ENCODE measurements around the gene CACNA1S.

CACNA1S gene

DNA sequence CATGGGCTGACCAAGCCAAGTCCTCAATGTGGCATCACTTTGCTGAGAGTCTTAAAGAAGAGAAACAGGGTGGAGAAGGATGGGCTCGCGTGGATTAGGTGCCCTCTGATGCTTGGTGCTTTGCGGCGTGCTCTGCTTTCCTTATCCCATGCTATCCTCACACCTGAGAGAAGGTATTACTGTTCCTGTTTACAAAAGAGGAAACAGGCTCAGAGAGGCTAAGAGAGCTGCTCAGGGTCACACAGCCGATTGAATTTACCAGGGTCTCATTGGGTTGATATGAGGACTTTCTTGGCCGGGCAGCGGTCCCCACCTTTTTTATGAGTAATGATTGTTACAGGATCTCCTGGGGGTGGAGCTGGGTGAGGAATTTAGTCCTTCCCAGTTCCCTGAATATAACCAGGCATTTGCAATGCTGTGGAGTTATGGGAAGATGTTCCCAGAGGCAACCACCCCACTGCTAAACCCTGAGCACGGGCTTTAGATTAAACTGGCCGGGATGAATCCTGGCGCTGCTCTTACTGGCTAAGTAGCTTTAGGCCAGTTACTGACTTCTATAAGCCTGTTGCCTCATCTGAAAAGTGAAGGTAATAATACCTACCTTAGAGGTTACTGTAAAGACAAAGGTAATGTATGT lies 10.2 kb upstream of the CACNA1S start:
- Histone ChIP-seq H3K4me3 (ENCODE audit: low read depth, low read length) (no peak overlapping the region), H3K27me3 (ENCODE audit: insufficient read depth, low read depth, severe bottlenecking) (no peaks in the 10 kb centered on the region), H3K9me3 (ENCODE audit: severe bottlenecking) (no peaks in the 10 kb centered on the region), H3K27ac (no peak overlapping the region), H3K36me3 (no peaks in the 10 kb centered on the region)
- TF ChIP-seq, protein P1, sequence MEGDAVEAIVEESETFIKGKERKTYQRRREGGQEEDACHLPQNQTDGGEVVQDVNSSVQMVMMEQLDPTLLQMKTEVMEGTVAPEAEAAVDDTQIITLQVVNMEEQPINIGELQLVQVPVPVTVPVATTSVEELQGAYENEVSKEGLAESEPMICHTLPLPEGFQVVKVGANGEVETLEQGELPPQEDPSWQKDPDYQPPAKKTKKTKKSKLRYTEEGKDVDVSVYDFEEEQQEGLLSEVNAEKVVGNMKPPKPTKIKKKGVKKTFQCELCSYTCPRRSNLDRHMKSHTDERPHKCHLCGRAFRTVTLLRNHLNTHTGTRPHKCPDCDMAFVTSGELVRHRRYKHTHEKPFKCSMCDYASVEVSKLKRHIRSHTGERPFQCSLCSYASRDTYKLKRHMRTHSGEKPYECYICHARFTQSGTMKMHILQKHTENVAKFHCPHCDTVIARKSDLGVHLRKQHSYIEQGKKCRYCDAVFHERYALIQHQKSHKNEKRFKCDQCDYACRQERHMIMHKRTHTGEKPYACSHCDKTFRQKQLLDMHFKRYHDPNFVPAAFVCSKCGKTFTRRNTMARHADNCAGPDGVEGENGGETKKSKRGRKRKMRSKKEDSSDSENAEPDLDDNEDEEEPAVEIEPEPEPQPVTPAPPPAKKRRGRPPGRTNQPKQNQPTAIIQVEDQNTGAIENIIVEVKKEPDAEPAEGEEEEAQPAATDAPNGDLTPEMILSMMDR (IDR thresholded peaks at IDR 0.05; ENCODE audit: low read depth, low read length), result no peak
- DNase-seq, result peak; percentile 93

DNA sequence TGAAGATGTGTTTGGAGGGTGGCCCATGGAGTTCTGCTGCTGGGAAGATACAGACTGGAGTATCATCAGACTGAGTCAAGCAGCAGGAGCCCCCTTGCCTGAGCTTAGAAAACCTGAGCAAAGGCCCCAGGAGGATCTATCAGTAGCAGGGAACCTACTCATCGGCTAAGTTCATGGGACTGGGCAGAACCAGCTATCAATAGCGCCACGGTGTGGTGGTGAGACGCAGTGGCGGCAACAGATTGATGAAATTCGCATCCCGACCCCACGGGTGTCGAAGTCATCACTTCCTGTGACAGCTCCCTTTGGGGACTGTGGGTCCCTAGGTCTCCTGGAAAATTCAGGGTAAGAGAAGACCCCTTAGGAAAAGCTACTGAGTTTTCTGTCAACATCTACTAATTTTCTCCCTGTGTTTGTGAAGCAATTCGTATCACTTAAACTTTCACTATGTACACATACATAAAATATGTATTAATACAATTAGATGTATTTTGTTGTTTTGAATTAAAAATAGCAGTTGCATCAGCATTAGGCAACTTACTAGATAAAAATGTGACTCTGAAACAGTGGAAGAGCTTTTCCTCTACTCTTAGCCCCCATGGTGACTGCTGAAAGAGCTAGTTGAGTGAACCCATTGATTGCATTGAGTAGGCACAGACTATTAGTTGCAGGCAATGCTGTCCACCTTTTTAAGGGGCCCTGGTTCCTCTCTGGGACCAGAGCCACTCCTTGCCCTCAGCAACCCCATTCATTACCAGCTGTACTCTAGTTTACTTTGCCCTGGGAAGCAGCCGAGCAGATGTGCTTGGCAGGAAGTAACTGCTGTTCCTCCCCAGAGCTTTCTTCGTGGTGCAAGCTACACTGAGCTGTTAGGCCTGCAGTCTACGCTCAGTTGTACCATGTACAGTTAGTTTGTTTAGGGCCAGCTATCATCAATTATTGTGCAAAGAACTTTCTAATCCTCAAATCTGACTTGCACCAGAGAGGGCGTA lies 7.3 kb upstream of the CACNA1S start:
- TF ChIP-seq, protein P1 (IDR thresholded peaks at IDR 0.05; ENCODE audit: low read depth, low read length), result peak; percentile 100
- no peak overlapping the region for H3K27ac ChIP-seq
- no peaks in the 10 kb centered on the region for H3K9me3 ChIP-seq (ENCODE audit: severe bottlenecking)
- no peaks in the 10 kb centered on the region for H3K36me3 ChIP-seq
- no peaks in the 10 kb centered on the region for H3K27me3 ChIP-seq (ENCODE audit: insufficient read depth, low read depth, severe bottlenecking)
- H3K4me3 ChIP-seq (ENCODE audit: low read depth, low read length), result no peak overlapping the region
- DNase-seq, result peak; percentile 91

DNA sequence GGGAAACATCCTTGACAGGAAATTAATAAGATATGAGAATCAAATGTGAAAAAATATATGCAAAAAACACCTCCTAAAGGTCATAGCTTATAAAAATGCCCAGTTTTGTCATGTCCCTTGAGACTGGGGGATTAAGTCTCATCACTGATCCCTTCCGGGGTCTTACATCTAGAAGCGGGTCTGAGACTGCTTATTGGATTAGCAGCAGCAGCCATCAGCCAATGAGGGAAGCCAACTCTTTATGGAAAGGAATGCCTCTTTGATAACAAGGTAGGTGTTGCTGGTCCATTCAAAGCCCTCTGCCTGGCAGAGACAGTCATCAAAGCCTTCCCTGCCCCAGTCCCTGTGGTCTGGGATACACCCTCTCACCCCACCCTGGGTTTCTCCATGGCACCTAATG lies 3.9 kb upstream of the CACNA1S start:
- H3K27me3 ChIP-seq (ENCODE audit: insufficient read depth, low read depth, severe bottlenecking), result no peaks in the 10 kb centered on the region
- H3K4me3 ChIP-seq (ENCODE audit: low read depth, low read length), result no peak overlapping the region
- DNase-seq, result peak; percentile 84
- no peaks in the 10 kb centered on the region for H3K9me3 ChIP-seq (ENCODE audit: severe bottlenecking)
- no peak overlapping the region for H3K27ac ChIP-seq
- TF ChIP-seq, protein P1 (IDR thresholded peaks at IDR 0.05; ENCODE audit: low read depth, low read length), result no peak
- H3K36me3 ChIP-seq, result no peaks in the 10 kb centered on the region

DNA sequence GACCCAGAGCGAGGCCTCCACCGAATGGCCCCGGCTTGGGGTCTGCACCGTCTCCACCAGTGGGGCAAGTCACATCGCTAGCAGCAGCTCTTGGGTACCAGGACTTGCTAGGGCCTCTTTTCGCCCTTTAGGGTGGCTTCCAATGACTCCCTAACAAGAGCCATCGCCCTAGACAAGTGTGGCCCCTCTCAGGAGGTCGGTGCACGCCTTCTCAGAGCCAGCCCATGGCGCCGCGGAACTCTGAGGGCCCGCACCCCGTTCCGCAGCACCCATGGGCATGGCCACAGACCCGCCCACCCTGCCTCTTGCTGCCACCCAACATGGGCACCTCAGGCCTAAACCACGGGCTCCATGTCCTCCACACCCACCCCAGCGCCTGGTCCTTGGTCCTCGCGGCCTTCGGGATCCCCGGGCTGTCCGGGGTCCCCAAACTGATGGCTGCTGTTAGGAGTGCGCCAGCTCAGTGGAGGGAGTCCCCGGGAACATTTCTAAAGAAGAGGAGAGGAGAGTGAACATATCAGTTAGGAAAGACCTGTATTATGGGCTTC lies 3.2 kb upstream of the CACNA1S start:
- H3K4me3 ChIP-seq (ENCODE audit: low read depth, low read length), result no peak overlapping the region
- H3K36me3 ChIP-seq, result no peaks in the 10 kb centered on the region
- no peak for DNase-seq
- H3K27ac ChIP-seq, result no peak overlapping the region
- H3K9me3 ChIP-seq (ENCODE audit: severe bottlenecking), result no peaks in the 10 kb centered on the region
- TF ChIP-seq, protein P1 (IDR thresholded peaks at IDR 0.05; ENCODE audit: low read depth, low read length), result 0 out of 2 replicates have a peak, but pooled peaks have one; percentile 2
- H3K27me3 ChIP-seq (ENCODE audit: insufficient read depth, low read depth, severe bottlenecking), result no peaks in the 10 kb centered on the region

DNA sequence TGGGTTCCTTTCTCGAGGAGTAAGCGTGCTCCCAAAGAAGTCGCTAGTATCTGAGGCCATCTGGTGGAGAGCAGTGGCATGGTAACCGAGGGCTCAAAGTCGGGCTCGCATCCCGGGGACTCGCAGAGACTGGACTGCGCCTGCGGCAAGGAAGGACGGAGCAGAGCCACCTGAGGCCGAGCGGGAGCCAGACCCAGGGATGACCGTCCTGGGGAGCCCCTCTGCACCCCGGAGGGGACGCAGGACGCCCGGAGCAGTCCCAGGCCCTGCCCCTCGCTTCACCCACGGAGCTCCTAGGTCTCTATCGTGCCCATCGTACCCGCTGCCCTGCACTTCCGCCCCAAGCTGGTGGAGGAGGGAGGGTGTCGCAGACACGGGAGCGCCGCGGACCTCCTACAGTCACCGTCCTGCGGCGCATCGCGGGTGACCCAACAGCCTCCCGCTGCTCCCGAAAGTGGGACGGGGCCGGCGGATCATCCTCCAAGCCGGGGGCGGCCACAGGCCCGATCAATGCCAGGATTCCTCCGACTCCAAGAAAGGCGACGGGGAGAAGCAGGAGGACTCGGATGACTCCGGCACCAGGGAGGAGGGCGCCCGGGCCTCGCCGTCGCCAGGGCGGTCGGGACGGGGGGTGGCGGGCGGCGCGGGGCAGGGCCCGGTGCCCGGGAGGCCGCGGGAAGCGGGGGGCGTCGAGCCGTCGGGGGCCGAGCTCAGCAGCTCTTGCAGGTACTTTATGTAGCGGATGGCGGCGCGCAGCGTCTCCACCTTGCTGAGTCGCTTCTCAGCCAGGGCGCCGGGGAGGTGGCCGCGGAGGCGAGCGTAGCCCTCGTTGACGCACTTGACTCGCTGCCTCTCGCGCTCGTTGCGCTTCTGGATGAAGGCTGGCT lies 2.3 kb upstream of the CACNA1S start:
- peak overlapping the region; percentile 69 for H3K27ac ChIP-seq
- H3K4me3 ChIP-seq (ENCODE audit: low read depth, low read length), result peak overlapping the region; percentile 60
- peak; percentile 100 for DNase-seq
- H3K27me3 ChIP-seq (ENCODE audit: insufficient read depth, low read depth, severe bottlenecking), result no peaks in the 10 kb centered on the region
- no peaks in the 10 kb centered on the region for H3K36me3 ChIP-seq
- no peaks in the 10 kb centered on the region for H3K9me3 ChIP-seq (ENCODE audit: severe bottlenecking)
- TF ChIP-seq, protein P1 (IDR thresholded peaks at IDR 0.05; ENCODE audit: low read depth, low read length), result peak; percentile 99
